PFSK-1 (cell line): ENCODE data around the gene ZC3H18.

Source experiments
- POLR2AphosphoS5 ChIP-seq: IDR thresholded peaks from 2 replicates; pipeline ENCODE4 v1.6.1; 2012; ENCODE audit warnings: low read depth, mild to moderate bottlenecking, control low read depth, low read length, moderate library complexity
- SIN3A ChIP-seq: IDR thresholded peaks from 2 replicates; pipeline ENCODE4 v1.6.1; 2012; ENCODE audit warnings: mild to moderate bottlenecking, low read length, moderate library complexity, borderline replicate concordance; ENCODE audit not compliant: insufficient read depth
- TF ChIP-seq, protein P1 (sequence below), 2 experiments: IDR thresholded peaks; 2 replicates each; pipeline versions ENCODE4 v1.6.1 to v1.8.0; 2011 to 2012; ENCODE audit warnings: low read depth in 2 of 2, low read length in 2 of 2, control low read depth in 1 of 2, inconsistent platforms in 1 of 2, mild to moderate bottlenecking in 1 of 2, moderate library complexity in 1 of 2; ENCODE audit not compliant: insufficient read depth in 1 of 2

DNA sequence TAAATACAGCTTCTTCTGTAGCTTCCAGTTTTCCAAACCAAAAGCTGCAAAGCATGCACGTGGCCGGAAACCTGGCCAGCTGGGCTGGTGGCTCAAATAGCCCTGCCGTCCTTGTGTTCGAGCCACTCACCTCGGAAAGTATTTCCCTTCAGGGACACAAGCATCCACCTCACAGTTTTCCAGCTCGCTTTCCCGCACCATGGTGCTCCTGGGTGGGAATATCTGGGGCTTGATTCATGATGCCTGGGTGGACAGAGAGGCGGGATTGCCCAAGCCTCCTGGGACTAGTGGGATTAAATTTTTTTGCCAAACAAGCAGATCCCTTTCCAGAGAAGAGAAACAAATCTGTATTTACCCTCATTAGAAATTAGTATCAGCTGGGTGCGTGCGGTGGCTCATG, 99.8 kb downstream of the ZC3H18 start:
- TF ChIP-seq POLR2AphosphoS5 (no peak), SIN3A (no peak)
- TF ChIP-seq, protein P1, sequence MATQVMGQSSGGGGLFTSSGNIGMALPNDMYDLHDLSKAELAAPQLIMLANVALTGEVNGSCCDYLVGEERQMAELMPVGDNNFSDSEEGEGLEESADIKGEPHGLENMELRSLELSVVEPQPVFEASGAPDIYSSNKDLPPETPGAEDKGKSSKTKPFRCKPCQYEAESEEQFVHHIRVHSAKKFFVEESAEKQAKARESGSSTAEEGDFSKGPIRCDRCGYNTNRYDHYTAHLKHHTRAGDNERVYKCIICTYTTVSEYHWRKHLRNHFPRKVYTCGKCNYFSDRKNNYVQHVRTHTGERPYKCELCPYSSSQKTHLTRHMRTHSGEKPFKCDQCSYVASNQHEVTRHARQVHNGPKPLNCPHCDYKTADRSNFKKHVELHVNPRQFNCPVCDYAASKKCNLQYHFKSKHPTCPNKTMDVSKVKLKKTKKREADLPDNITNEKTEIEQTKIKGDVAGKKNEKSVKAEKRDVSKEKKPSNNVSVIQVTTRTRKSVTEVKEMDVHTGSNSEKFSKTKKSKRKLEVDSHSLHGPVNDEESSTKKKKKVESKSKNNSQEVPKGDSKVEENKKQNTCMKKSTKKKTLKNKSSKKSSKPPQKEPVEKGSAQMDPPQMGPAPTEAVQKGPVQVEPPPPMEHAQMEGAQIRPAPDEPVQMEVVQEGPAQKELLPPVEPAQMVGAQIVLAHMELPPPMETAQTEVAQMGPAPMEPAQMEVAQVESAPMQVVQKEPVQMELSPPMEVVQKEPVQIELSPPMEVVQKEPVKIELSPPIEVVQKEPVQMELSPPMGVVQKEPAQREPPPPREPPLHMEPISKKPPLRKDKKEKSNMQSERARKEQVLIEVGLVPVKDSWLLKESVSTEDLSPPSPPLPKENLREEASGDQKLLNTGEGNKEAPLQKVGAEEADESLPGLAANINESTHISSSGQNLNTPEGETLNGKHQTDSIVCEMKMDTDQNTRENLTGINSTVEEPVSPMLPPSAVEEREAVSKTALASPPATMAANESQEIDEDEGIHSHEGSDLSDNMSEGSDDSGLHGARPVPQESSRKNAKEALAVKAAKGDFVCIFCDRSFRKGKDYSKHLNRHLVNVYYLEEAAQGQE (IDR thresholded peaks at IDR 0.05; ENCODE audit: insufficient read depth in 1 of 2, low read depth in 2 of 2, low read length in 2 of 2), result no peak
